ENCODE measurements around the gene RNF183.
"Not testable (repeated sequence)": the region's sequence is repeated elsewhere in the genome, so short reads cannot be mapped to it uniquely, and the experiment has no call there.

RNF183 gene

GRCh38 chr9:113296796-113297558 lies 6.2 kb downstream of the RNF183 start:
- peaks cover 3% of the 10 kb centered on the region for H3K36me3 ChIP-seq (ENCODE audit: control insufficient read depth, insufficient read depth, low read length)
- no peaks in the 10 kb centered on the region for H3K27me3 ChIP-seq (ENCODE audit: insufficient read depth, low read length, poor library complexity)
- no peak overlapping the region for H2AK5ac ChIP-seq (ENCODE audit: low read length)
- H3K23ac ChIP-seq (ENCODE audit: low read length), result no peak overlapping the region
- no peak overlapping the region for H3K27ac ChIP-seq (ENCODE audit: low read depth, low read length)
- no peak overlapping the region for H3K9ac ChIP-seq (ENCODE audit: low read length)
- no peaks in the 10 kb centered on the region for H3K79me2 ChIP-seq (ENCODE audit: control insufficient read depth, insufficient read depth, low read length)
- no peak overlapping the region for H3K18ac ChIP-seq (ENCODE audit: low read length)
- H4K5ac ChIP-seq (ENCODE audit: low read length), result no peak overlapping the region
- H3K56ac ChIP-seq (ENCODE audit: low read length), result no peak overlapping the region
- H3K4me1 ChIP-seq (ENCODE audit: control insufficient read depth, low read depth, low read length), result no peaks in the 10 kb centered on the region
- no peak overlapping the region for H2BK5ac ChIP-seq (ENCODE audit: low read length)
- WGBS (ENCODE audit: extremely low coverage, insufficient coverage, low lambda C conversion rate), result no CpG with 5 or more reads among the region's 9 CpGs
- no peak overlapping the region for H3K4ac ChIP-seq (ENCODE audit: low read depth, low read length)
- H2BK120ac ChIP-seq (ENCODE audit: low read depth, low read length), result no peak overlapping the region
- H2BK15ac ChIP-seq (replicated peaks; ENCODE audit: low read depth), result no peak overlapping the region
- H3K4me2 ChIP-seq (ENCODE audit: low read length), result no peak overlapping the region
- H3K4me3 ChIP-seq (ENCODE audit: low read length), result no peak overlapping the region
- no peaks in the 10 kb centered on the region for H3K79me1 ChIP-seq (ENCODE audit: low read length)
- no peak overlapping the region for H4K8ac ChIP-seq (ENCODE audit: low read depth, low read length)
- no peak for DNase-seq

- not testable (repeated sequence) for H2BK120ac ChIP-seq (ENCODE audit: low read depth, low read length); H3K79me2 ChIP-seq (ENCODE audit: control insufficient read depth, insufficient read depth, low read length); H3K27ac ChIP-seq (ENCODE audit: low read depth, low read length); H3K56ac ChIP-seq (ENCODE audit: low read length); H3K4ac ChIP-seq (ENCODE audit: low read depth, low read length); H3K23ac ChIP-seq (ENCODE audit: low read length); H3K9ac ChIP-seq (ENCODE audit: low read length); H2BK5ac ChIP-seq (ENCODE audit: low read length); H3K18ac ChIP-seq (ENCODE audit: low read length); H3K79me1 ChIP-seq (ENCODE audit: low read length); H3K27me3 ChIP-seq (ENCODE audit: insufficient read depth, low read length, poor library complexity); H3K4me1 ChIP-seq (ENCODE audit: control insufficient read depth, low read depth, low read length); H2AK5ac ChIP-seq (ENCODE audit: low read length); H3K36me3 ChIP-seq (ENCODE audit: control insufficient read depth, insufficient read depth, low read length); DNase-seq; H3K4me3 ChIP-seq (ENCODE audit: low read length); H3K4me2 ChIP-seq (ENCODE audit: low read length); H4K5ac ChIP-seq (ENCODE audit: low read length); H2BK15ac ChIP-seq (replicated peaks; ENCODE audit: low read depth); H4K8ac ChIP-seq (ENCODE audit: low read depth, low read length)
- WGBS (ENCODE audit: extremely low coverage, insufficient coverage, low lambda C conversion rate), result no CpG with 5 or more reads among the region's 8 CpGs
These were observed 6.9 kb downstream of the RNF183 start for GRCh38 chr9:113296247-113296646.

- Histone ChIP-seq H3K79me1 (ENCODE audit: low read length) (no peaks in the 10 kb centered on the region), H3K9ac (ENCODE audit: low read length) (no peak overlapping the region)
These were observed 9.8 kb downstream of the RNF183 start for GRCh38 chr9:113293285-113293878.

DNA sequence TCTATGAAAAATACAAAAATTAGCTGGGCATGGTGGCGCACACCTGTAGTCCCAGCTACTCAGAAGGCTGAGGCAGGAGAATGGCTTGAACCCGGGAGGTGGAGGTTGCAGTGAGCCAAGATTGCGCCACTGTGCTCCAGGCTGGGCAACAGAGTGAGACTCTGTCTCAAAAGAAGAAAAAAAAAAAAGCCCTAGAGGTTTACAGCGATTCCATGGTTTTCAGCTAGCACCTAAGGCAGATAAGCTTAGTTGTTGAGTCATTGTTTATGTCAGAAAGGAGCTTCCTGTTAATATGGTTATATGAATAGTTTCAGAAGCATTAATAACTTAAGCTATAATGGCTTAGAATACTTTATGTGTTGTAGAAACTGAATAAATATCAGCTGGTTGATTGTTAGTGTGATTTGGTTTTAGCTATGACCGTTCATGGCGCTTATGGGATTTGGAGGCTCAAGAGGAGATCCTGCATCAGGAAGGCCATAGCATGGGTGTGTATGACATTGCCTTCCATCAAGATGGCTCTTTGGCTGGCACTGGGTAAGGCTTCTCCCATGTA lies 13.0 kb downstream of the RNF183 start:
- Histone ChIP-seq H4K5ac (ENCODE audit: low read length) (no peak overlapping the region), H2BK15ac (replicated peaks; ENCODE audit: low read depth) (no peak overlapping the region), H3K4me2 (ENCODE audit: low read length) (no peak overlapping the region), H3K79me1 (ENCODE audit: low read length) (no peaks in the 10 kb centered on the region), H3K18ac (ENCODE audit: low read length) (no peak overlapping the region), H3K4ac (ENCODE audit: low read depth, low read length) (no peak overlapping the region), H2BK120ac (ENCODE audit: low read depth, low read length) (no peak overlapping the region), H3K9ac (ENCODE audit: low read length) (no peak overlapping the region), H2AK5ac (ENCODE audit: low read length) (no peak overlapping the region), H3K56ac (ENCODE audit: low read length) (no peak overlapping the region), H3K27me3 (ENCODE audit: insufficient read depth, low read length, poor library complexity) (no peaks in the 10 kb centered on the region), H3K4me3 (ENCODE audit: low read length) (no peak overlapping the region), H3K27ac (ENCODE audit: low read depth, low read length) (no peak overlapping the region), H3K4me1 (ENCODE audit: control insufficient read depth, low read depth, low read length) (no peaks in the 10 kb centered on the region), H2BK5ac (ENCODE audit: low read length) (no peak overlapping the region), H3K23ac (ENCODE audit: low read length) (no peak overlapping the region), H3K36me3 (ENCODE audit: control insufficient read depth, insufficient read depth, low read length) (peaks cover 14% of the 10 kb centered on the region), H3K79me2 (ENCODE audit: control insufficient read depth, insufficient read depth, low read length) (no peaks in the 10 kb centered on the region), H4K8ac (ENCODE audit: low read depth, low read length) (no peak overlapping the region)
- DNase-seq, result no peak
- no CpG with 5 or more reads among the region's 6 CpGs for WGBS (ENCODE audit: extremely low coverage, insufficient coverage, low lambda C conversion rate)

More at GRCh38 chr9:113293285-113293878, 9.8 kb downstream of the RNF183 start:
- Histone ChIP-seq H3K27ac (ENCODE audit: low read depth, low read length) (no peak overlapping the region), H4K5ac (ENCODE audit: low read length) (no peak overlapping the region), H2BK120ac (ENCODE audit: low read depth, low read length) (no peak overlapping the region), H3K18ac (ENCODE audit: low read length) (no peak overlapping the region), H3K27me3 (ENCODE audit: insufficient read depth, low read length, poor library complexity) (no peaks in the 10 kb centered on the region), H3K4me2 (ENCODE audit: low read length) (no peak overlapping the region), H2AK5ac (ENCODE audit: low read length) (no peak overlapping the region), H3K4me1 (ENCODE audit: control insufficient read depth, low read depth, low read length) (no peaks in the 10 kb centered on the region), H3K4me3 (ENCODE audit: low read length) (no peak overlapping the region), H2BK15ac (replicated peaks; ENCODE audit: low read depth) (no peak overlapping the region), H3K36me3 (ENCODE audit: control insufficient read depth, insufficient read depth, low read length) (peaks cover 10% of the 10 kb centered on the region), H3K4ac (ENCODE audit: low read depth, low read length) (no peak overlapping the region), H3K23ac (ENCODE audit: low read length) (no peak overlapping the region), H4K8ac (ENCODE audit: low read depth, low read length) (no peak overlapping the region), H3K79me2 (ENCODE audit: control insufficient read depth, insufficient read depth, low read length) (no peaks in the 10 kb centered on the region), H3K56ac (ENCODE audit: low read length) (no peak overlapping the region), H2BK5ac (ENCODE audit: low read length) (no peak overlapping the region)
- no peak for DNase-seq
- no CpG with 5 or more reads among the region's 7 CpGs for WGBS (ENCODE audit: extremely low coverage, insufficient coverage, low lambda C conversion rate)

DNA sequence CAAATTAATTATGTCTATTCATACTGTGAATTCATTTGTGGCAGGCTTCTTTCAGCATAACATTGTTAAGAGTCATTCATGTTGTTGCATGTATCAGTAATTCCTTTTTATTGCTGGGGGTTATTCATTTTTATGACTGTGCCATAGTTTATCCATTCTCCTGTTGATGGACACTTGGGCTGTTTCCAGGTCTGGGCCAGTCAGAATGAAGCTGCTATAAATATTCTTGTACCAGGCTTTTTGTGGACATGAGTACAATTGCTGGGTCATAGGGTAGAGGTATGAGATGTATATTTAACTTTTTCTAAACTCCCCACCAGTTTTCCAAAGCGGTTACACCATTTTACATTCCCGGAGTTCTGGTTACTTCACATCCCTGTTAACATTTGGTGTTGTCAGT lies 14.1 kb downstream of the RNF183 start:
- Histone ChIP-seq H3K23ac (ENCODE audit: low read length) (no peak overlapping the region), H2BK15ac (replicated peaks; ENCODE audit: low read depth) (no peak overlapping the region), H2BK5ac (ENCODE audit: low read length) (no peak overlapping the region), H3K79me2 (ENCODE audit: control insufficient read depth, insufficient read depth, low read length) (no peaks in the 10 kb centered on the region), H3K9ac (ENCODE audit: low read length) (no peak overlapping the region), H3K4me3 (ENCODE audit: low read length) (no peak overlapping the region), H3K4me2 (ENCODE audit: low read length) (no peak overlapping the region), H3K27me3 (ENCODE audit: insufficient read depth, low read length, poor library complexity) (no peaks in the 10 kb centered on the region), H3K36me3 (ENCODE audit: control insufficient read depth, insufficient read depth, low read length) (peaks cover 17% of the 10 kb centered on the region), H4K5ac (ENCODE audit: low read length) (no peak overlapping the region), H3K56ac (ENCODE audit: low read length) (no peak overlapping the region), H2BK120ac (ENCODE audit: low read depth, low read length) (no peak overlapping the region), H4K8ac (ENCODE audit: low read depth, low read length) (no peak overlapping the region), H3K18ac (ENCODE audit: low read length) (no peak overlapping the region), H3K4me1 (ENCODE audit: control insufficient read depth, low read depth, low read length) (no peaks in the 10 kb centered on the region), H2AK5ac (ENCODE audit: low read length) (no peak overlapping the region), H3K27ac (ENCODE audit: low read depth, low read length) (no peak overlapping the region), H3K79me1 (ENCODE audit: low read length) (no peaks in the 10 kb centered on the region), H3K4ac (ENCODE audit: low read depth, low read length) (no peak overlapping the region)
- no peak for DNase-seq
- WGBS (ENCODE audit: extremely low coverage, insufficient coverage, low lambda C conversion rate), result no CpG with 5 or more reads among the region's 2 CpGs
